HPDE6-E6E7 (cell line): ENCODE measurements around the gene TMEM120B.

ENCODE experiments used
- DNase-seq: peaks from one replicate; pipeline ENCODE4 v3.0.0; 2011; ENCODE audit warnings: missing footprints; ENCODE audit errors: extremely low spot score

Gene TMEM120B

DNA sequence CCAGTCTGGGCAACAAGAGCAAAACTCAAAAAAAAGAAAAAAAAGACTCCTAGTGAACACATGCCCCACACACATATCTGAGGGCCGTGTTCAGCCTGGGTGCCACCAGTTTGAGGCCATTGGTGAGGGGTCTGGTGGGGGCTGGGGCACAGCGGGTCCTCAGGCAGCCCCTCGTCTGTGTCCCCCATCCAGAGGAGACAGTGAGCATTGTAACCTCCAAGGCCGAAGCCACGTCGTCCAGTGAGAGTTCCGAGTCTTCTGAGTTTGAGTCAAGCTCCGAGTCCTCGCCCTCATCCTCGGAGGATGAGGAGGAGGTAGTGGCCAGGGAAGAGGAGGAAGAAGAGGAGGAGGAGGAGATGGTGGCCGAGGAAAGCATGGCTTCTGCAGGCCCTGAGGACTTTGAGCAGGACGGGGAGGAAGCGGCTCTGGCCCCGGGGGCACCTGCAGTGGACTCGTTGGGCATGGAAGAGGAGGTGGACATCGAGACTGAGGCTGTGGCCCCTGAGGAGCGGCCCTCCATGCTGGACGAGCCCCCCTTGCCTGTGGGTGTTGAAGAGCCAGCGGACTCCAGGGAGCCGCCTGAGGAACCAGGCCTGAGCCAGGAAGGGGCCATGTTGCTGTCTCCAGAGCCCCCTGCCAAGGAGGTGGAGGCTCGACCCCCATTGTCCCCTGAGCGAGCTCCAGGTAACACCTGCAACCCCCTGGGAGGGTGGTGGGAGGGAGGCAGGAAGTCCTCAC lies 106.8 kb downstream of the TMEM120B start:
- DNase-seq, result no peak

DNA sequence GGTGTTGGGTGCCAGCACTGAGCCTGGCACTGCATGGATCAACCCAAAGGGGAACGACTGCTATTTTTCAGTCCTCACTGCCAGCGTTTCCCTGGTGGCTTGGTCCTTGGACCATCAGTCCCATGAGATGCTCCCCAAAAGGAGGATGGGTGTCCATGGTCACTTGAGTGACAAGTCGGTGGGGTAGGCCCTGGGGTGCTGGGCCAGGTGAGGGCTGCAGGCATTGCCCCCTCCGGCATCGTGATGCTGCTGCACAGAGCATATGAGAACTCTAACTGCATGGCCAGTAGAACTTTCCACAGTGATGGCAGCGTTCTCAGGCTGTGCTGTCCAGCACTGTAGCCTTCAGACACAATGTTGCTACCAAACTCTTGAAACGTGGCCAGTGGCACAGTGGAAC lies 107.5 kb downstream of the TMEM120B start:
- no peak for DNase-seq

DNA sequence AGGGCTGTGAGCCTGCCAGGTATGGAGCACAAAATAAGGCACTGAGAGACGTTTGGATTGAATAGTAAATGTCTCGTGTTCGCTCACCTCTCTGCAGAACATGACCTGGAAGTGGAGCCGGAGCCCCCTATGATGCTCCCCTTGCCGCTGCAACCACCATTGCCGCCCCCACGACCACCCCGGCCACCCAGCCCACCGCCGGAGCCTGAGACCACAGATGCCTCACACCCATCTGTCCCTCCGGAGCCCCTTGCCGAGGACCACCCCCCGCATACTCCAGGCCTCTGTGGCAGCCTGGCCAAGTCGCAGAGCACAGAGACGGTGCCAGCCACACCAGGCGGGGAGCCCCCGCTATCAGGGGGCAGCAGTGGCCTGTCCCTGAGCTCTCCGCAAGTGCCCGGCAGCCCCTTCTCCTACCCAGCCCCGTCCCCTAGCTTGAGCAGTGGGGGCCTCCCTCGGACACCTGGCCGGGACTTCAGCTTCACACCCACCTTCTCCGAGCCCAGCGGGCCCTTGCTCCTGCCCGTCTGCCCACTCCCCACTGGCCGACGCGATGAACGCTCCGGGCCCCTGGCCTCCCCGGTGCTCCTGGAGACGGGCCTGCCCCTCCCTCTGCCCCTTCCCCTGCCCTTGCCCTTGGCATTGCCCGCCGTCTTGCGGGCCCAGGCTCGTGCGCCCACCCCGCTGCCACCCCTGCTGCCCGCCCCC lies 110.0 kb downstream of the TMEM120B start:
- DNase-seq, result no peak

DNA sequence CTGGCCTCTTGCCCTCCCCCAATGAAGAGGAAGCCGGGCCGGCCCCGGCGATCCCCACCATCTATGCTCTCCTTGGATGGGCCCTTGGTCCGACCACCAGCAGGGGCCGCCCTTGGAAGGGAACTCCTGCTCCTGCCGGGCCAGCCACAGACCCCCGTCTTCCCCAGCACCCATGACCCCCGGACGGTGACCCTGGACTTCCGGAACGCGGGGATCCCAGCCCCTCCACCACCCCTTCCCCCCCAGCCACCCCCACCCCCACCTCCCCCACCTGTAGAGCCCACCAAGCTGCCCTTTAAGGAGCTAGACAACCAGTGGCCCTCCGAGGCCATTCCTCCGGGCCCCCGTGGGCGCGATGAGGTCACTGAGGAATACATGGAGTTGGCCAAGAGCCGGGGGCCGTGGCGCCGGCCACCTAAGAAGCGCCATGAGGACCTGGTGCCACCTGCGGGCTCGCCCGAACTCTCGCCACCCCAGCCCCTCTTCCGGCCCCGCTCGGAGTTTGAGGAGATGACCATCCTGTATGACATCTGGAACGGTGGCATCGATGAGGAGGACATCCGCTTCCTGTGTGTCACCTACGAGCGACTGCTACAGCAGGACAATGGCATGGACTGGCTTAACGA lies 110.7 kb downstream of the TMEM120B start:
- no peak for DNase-seq

DNA sequence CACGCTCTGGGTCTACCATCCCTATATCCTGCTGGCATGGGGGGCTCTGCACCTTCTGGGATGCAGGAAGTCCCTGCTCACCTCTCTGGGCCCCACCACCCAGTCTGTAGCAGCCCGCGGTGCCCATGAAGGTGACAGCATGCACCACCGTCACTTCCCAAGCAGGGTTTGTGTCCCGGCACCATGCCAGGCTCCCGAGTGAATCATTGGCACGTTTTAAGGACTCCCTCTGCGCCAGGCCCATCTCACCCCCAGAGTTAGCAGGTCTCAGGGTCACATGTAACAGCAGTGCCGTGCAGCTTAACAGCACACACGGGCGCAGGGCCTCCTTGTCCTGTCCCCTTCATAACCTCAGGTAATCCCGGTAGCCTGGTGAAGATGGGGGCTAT lies 111.2 kb downstream of the TMEM120B start:
- no peak for DNase-seq

DNA sequence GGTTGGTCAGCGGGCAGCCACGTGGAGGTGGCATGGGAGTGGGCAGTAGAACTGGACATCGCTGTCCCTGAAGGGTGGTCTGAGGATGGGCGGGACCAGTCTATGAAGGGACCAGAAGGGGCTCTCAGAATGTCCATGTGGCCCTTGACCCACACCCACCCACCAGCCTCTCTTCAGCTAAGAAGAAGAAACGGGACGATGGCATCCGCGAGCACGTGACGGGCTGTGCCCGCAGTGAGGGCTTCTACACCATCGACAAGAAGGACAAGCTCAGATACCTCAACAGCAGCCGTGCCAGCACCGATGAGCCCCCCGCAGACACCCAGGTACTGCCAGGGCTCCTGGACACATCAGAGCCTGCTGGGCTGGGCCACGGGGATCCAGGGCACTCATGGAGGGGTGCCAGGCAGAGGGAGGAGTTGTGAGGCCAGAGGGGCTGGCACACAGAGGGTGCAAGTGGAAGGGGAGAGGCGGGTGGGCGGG lies 112.5 kb downstream of the TMEM120B start:
- DNase-seq, result no peak

DNA sequence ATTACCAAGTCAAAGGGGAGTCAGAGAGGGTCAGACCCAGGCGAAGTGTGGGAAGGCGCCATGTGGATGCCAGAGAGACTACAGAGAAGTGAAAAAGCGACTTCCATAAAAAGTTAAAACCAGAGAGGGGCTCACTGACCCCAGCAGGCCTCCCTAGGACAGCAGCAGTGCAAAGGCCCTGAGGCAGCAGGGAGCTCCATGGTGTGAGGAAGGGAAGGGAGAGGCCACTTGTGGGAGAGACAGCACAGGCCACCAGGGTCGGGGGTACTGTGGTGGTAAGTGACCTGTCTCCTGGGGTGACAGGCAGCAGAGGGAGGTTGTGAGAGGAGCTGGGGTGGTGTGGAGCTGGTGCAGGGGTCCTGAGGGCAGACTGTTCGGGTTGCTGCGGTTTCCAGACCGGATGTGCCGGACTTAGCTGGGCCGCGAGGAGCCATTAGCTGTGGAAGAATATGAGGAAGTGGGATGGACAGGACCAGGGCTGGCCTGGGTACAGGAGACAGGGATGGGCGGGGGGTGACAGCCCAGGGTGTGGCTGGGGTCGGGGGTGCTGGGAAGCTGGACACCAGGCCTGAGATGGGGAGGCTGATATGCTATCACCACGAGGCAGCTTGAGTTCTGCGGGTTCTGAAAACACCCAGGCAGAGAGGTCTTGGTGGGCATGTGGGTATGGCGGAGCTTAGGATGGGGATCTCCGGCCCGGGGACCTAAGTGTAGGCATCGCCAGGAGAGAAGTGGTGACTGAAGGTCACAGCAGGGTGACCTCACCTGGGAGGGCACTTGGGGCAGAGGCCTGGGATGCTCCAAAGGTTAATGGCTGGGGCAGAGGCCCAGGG lies 114.0 kb downstream of the TMEM120B start:
- DNase-seq, result no peak

DNA sequence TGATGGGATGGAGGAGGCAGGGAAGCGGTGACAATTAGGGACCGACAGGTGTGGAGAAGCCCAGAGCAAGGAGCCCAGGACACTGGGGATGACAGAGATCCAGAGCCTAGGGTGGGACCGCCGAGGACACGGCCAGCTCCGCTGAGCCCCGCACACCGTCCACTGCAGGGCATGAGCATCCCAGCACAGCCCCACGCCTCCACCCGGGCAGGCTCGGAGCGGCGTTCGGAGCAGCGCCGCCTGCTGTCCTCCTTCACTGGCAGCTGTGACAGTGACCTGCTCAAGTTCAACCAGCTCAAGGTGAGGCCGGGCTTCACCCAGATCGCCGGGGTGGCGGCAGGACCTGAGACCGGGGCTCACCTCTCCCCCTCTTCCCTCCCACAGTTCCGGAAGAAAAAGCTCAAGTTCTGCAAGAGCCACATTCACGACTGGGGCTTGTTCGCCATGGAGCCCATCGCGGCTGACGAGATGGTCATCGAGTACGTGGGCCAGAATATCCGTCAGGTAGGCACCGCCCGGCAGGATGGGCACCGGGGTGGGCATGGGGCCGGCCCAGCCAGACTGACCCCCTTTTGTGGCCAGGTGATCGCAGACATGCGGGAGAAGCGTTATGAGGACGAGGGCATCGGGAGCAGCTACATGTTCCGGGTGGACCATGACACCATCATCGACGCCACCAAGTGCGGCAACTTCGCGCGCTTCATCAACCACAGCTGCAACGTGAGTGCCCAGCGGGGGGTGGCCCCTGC lies 115.0 kb downstream of the TMEM120B start:
- DNase-seq, result no peak

DNA sequence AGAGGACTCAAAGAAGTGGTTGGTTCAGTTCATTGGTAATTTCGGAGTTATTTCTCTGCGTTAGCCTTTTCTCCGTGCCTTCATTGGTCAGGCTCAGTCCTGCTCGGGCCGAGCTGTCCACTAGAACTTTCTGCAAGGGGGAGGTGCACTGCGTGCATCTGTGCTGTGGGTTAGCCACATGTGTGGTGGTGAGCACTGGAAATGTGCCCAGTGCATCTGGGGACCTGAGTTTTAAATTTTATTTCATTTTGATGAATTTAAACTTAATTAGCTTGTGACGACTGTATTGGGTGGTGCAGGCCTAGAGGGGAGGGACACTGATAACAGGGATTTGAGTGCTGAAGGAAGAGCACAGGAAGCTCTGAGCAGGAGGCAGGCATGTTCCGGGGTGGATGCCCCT lies 115.8 kb downstream of the TMEM120B start:
- no peak for DNase-seq

DNA sequence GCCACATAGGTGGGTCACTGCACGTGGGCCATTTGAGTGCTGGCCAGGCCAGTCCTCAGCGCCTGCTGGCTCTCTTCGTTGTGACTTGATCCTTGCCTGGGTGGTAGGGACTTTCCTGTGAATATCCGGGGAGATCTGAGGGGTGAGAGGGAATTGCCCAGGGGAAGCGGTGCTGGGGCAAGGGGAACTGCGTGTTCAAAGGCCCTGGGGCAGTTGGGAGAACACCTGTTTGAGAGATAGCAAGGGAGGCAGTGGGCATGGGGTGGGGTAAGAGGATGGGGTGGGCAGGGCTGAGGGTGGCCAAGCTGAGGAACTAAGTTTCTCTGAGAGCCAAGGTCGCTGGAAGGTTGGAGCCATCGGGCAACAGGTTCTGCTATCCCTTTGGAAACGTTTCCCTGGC lies 116.3 kb downstream of the TMEM120B start:
- no peak for DNase-seq

DNA sequence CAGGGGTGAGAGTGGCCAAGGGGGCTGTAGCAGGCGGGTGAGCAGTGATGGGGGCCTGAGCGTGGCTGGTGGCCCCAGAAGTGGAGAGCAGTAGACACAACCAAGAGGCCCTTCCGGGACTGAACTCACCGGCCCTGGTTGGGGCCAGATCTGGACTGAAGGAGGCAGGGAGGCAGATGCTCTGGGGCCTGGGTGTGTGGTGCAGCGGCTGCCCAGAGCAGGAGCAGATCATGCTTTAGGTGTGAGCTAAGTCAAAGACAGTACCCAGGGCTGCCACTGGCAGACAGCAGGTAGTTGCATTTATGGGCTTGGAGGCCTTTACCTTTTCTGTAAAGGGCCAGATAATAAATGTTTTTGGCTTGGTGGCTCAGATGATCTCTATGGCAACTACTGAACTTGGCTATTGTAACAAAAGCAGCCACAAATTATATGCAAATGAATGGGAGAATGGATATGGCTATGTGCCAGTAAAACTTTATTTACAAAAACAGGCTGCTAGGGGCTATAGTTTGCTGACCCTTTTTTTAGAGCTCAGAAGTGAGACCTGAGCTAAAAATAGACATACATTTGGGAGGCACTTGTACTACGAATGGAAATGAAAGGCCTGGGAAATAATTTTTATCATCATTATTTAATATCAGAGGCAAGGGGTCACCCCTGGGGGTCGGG lies 116.8 kb downstream of the TMEM120B start:
- DNase-seq, result no peak

DNA sequence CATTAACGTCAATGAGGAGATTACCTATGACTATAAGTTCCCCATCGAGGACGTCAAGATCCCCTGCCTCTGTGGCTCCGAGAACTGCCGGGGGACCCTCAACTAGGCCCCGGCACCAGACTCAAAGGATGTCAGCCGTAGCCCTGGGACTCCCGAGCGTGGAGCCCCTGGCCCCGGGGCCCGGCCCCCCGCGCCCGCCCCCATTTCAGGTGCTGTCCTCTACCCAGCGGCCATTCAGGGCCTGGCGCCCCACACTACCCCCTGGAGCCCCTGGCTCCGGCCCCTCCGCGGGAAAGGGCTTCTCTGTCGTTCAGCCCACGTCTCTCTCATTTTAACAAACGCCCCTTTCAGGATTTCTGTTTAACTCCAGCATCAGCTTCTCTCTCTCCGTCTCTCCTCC lies 117.6 kb downstream of the TMEM120B start:
- no peak for DNase-seq

DNA sequence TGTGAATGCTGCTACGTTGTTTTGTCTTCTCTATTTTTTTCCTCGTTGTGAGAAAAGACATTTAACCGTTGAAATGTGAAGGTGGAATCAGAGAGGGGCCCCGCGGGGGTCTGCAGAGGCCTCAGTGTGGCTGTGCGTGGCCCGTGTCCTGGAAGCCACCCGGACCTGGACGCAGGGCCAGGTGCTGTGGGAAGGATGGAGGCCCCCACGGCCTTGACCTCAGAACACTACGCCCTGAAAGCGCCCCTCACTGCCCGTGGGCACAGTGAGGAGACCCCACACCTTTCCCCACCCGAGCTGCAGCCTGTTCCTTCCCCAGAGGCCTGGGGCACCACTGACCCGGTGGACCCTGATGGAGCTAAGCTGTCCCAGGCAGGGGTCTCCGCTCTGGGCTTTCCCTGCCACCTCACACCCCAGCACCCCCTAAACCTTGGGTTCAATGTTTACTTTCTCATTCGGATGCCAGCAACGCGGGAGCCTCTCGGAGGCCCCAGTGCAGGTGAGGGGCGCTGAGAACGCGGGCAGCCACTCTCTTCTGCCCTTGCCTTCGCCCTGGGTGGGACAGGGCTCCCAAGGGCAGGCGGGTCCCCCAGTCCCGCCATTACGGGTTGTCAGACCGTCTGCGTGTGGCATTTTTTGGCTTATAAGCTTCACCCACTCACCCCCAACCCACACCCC lies 118.2 kb downstream of the TMEM120B start:
- no peak for DNase-seq
